ENCODE data around the gene CAMTA1. TPM values are rescaled to one million over a fixed set of nuclear protein-coding genes. Genes with fewer than 3 reads are reported as not detected.

Gene CAMTA1
- total RNA-seq, 1 experiment from 2014 or later, result 69.5 TPM

DNA sequence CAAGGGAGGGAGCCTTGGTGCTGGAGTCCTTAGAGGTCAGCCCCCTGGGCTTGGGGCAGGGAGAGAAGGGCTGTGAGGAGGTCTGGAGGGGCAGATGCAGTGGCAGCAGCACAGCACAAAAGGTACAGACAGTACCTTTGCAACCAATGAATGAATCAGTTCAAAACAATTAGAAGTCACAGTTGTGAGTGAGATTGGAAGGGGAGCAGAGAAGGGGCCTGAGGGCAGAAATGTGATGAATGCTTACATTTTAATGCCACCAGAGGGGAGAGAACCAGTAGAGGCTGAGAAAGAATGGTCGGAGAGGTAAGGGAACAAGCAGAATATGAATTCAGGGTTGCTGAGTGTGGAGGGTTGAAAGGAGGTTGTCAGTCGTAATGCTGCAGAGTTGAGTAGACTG is 24.2 kb downstream of the CAMTA1 start:
- ChIA-PET CTCF (no interaction called here), POLR2A (no interaction called here), RAD21 (ENCODE audit: low non-redundant PET in 1 of 2, low total read pairs in 2 of 2, uncharacterized antibody in 2 of 2, unreplicated experiment in 2 of 2) (no interaction called here)
- peaks cover 0 to 9% of the 10 kb centered on the region in 2 experiments; a peak in 2 of 4 replicates for H3K4me1 ChIP-seq (ENCODE audit: control insufficient read depth in 1 of 2, insufficient read depth in 2 of 2, low read length in 2 of 2)
- H3K9ac ChIP-seq (ENCODE audit: low read length), result no peak overlapping the region
- BruUV-seq (replicated peaks), result no TSS peak
- no peak overlapping the region for H3K4me3 ChIP-seq (replicated peaks in 1 of 2; ENCODE audit: low read depth in 1 of 2, low read length in 2 of 2)
- H3K9me3 ChIP-seq (ENCODE audit: control insufficient read depth in 1 of 2, insufficient read depth in 1 of 2, low read depth in 1 of 2, low read length in 2 of 2), result no peaks in the 10 kb centered on the region
- no peak overlapping the region for H3K27ac ChIP-seq (ENCODE audit: low read depth, low read length)
- DNase-seq (ENCODE audit: low read depth, low spot score) (no peak), ATAC-seq (no peak)
- intact Hi-C loops (cut with micrococcal nuclease), result no loop called here
- no peak for TF ChIP-seq TCF7L2 (IDR thresholded peaks at IDR 0.05; ENCODE audit: borderline replicate concordance, extremely low read depth, insufficient read depth, insufficient read length)
- no peak for TF ChIP-seq JUND (IDR thresholded peaks at IDR 0.05)
- TF ChIP-seq SIN3A (IDR thresholded peaks at IDR 0.05; ENCODE audit: low read depth), result no peak
- TF ChIP-seq, protein P1, sequence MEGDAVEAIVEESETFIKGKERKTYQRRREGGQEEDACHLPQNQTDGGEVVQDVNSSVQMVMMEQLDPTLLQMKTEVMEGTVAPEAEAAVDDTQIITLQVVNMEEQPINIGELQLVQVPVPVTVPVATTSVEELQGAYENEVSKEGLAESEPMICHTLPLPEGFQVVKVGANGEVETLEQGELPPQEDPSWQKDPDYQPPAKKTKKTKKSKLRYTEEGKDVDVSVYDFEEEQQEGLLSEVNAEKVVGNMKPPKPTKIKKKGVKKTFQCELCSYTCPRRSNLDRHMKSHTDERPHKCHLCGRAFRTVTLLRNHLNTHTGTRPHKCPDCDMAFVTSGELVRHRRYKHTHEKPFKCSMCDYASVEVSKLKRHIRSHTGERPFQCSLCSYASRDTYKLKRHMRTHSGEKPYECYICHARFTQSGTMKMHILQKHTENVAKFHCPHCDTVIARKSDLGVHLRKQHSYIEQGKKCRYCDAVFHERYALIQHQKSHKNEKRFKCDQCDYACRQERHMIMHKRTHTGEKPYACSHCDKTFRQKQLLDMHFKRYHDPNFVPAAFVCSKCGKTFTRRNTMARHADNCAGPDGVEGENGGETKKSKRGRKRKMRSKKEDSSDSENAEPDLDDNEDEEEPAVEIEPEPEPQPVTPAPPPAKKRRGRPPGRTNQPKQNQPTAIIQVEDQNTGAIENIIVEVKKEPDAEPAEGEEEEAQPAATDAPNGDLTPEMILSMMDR (IDR thresholded peaks at IDR 0.05 in 2 of 3, conservative IDR thresholded peaks at IDR 0.05 in 1 of 3; ENCODE audit: borderline replicate concordance in 1 of 3, insufficient read depth in 1 of 3, low read depth in 2 of 3, low read length in 2 of 3), result no peak
- no peak for TF ChIP-seq EZH2 (IDR thresholded peaks at IDR 0.05)
- TF ChIP-seq ZFX (IDR thresholded peaks at IDR 0.05), result no peak
- no peak for TF ChIP-seq RAD21 (IDR thresholded peaks at IDR 0.05; ENCODE audit: low read depth)
- TF ChIP-seq, protein P2, sequence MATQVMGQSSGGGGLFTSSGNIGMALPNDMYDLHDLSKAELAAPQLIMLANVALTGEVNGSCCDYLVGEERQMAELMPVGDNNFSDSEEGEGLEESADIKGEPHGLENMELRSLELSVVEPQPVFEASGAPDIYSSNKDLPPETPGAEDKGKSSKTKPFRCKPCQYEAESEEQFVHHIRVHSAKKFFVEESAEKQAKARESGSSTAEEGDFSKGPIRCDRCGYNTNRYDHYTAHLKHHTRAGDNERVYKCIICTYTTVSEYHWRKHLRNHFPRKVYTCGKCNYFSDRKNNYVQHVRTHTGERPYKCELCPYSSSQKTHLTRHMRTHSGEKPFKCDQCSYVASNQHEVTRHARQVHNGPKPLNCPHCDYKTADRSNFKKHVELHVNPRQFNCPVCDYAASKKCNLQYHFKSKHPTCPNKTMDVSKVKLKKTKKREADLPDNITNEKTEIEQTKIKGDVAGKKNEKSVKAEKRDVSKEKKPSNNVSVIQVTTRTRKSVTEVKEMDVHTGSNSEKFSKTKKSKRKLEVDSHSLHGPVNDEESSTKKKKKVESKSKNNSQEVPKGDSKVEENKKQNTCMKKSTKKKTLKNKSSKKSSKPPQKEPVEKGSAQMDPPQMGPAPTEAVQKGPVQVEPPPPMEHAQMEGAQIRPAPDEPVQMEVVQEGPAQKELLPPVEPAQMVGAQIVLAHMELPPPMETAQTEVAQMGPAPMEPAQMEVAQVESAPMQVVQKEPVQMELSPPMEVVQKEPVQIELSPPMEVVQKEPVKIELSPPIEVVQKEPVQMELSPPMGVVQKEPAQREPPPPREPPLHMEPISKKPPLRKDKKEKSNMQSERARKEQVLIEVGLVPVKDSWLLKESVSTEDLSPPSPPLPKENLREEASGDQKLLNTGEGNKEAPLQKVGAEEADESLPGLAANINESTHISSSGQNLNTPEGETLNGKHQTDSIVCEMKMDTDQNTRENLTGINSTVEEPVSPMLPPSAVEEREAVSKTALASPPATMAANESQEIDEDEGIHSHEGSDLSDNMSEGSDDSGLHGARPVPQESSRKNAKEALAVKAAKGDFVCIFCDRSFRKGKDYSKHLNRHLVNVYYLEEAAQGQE (IDR thresholded peaks at IDR 0.05; ENCODE audit: low read depth), result no peak
- TF ChIP-seq SP1 (IDR thresholded peaks at IDR 0.05; ENCODE audit: low read depth), result no peak
- TF ChIP-seq POLR2A (IDR thresholded peaks at IDR 0.05; ENCODE audit: borderline replicate concordance, extremely low read depth, insufficient read depth, insufficient read length), result no peak
- no peak for TF ChIP-seq EZH2phosphoT487 (IDR thresholded peaks at IDR 0.05; ENCODE audit: borderline replicate concordance)
- TF ChIP-seq, protein P3, sequence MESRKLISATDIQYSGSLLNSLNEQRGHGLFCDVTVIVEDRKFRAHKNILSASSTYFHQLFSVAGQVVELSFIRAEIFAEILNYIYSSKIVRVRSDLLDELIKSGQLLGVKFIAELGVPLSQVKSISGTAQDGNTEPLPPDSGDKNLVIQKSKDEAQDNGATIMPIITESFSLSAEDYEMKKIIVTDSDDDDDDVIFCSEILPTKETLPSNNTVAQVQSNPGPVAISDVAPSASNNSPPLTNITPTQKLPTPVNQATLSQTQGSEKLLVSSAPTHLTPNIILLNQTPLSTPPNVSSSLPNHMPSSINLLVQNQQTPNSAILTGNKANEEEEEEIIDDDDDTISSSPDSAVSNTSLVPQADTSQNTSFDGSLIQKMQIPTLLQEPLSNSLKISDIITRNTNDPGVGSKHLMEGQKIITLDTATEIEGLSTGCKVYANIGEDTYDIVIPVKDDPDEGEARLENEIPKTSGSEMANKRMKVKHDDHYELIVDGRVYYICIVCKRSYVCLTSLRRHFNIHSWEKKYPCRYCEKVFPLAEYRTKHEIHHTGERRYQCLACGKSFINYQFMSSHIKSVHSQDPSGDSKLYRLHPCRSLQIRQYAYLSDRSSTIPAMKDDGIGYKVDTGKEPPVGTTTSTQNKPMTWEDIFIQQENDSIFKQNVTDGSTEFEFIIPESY (IDR thresholded peaks at IDR 0.05; ENCODE audit: extremely low read depth, insufficient replicate concordance, low read length), result no peak
- TF ChIP-seq, protein P4, sequence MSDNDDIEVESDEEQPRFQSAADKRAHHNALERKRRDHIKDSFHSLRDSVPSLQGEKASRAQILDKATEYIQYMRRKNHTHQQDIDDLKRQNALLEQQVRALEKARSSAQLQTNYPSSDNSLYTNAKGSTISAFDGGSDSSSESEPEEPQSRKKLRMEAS (IDR thresholded peaks at IDR 0.05), result no peak
- TF ChIP-seq SRF (IDR thresholded peaks at IDR 0.05; ENCODE audit: low read depth), result no peak
- no peak for TF ChIP-seq CEBPB (IDR thresholded peaks at IDR 0.05; ENCODE audit: low read depth)
- no peak for TF ChIP-seq ZNF274 (IDR thresholded peaks at IDR 0.05; ENCODE audit: low read depth, low read length)
- no peak for TF ChIP-seq FOSL1 (IDR thresholded peaks at IDR 0.05; ENCODE audit: low read depth)
- H3K79me2 ChIP-seq (ENCODE audit: insufficient read depth, low read length), result peaks cover 89% of the 10 kb centered on the region
- no peaks in the 10 kb centered on the region for H3K36me3 ChIP-seq (ENCODE audit: control insufficient read depth in 1 of 2, insufficient read depth in 2 of 2, low read length in 2 of 2)
- no peak overlapping the region for H3K4me2 ChIP-seq (ENCODE audit: low read length)
- H2AFZ ChIP-seq (ENCODE audit: low read depth, low read length, poor library complexity, severe bottlenecking), result no peak overlapping the region
- no peaks in the 10 kb centered on the region for H4K20me1 ChIP-seq (ENCODE audit: insufficient read depth)
- no peaks in the 10 kb centered on the region for H3K27me3 ChIP-seq (ENCODE audit: insufficient read depth, low read length)
- H3K9me2 ChIP-seq (ENCODE audit: insufficient read depth), result no peaks in the 10 kb centered on the region

Measured in HCT116 (cell line).